ENCODE measurements around the gene HSD17B14.

GRCh38 chr19:48795055-48795684, 41.1 kb downstream of the HSD17B14 start:
- peak; percentile 77 to 97 for TF ChIP-seq CTCF (conservative IDR thresholded peaks at IDR 0.05 in 1 of 2, IDR thresholded peaks at IDR 0.05 in 1 of 2; ENCODE audit: extremely low read depth in 1 of 2, insufficient read depth in 1 of 2, low read depth in 1 of 2, low read length in 2 of 2)
- TF ChIP-seq EZH2 (IDR thresholded peaks at IDR 0.05; ENCODE audit: borderline replicate concordance, low read length), result no peak
